ENCODE data around the gene JAML.

- TF ChIP-seq EZH2 (IDR thresholded peaks at IDR 0.05) (no peak), CTCF (IDR thresholded peaks at IDR 0.05) (no peak), EZH2phosphoT487 (IDR thresholded peaks at IDR 0.05) (no peak)
Observed at GRCh38 chr11:118223570-118223969, 1.2 kb downstream of the JAML start.
